Spleen (tissue), 7 donors: ENCODE data around the gene LRP10.
"Not testable (repeated sequence)": the region's sequence is repeated elsewhere in the genome, so short reads cannot be mapped to it uniquely, and the experiment has no call there.

ENCODE experiments used
- CTCF ChIP-seq, 11 experiments: fragments of 200-600 bp in 7 of 11; fragments of 450-650 bp in 4 of 11; sonication (generic) in 4 of 11; IDR thresholded peaks in 8 of 11; conservative IDR thresholded peaks in 3 of 11; 1 replicate in 7 of 11; 2 replicates in 4 of 11; pipeline versions ENCODE4 v1.4.0 to v1.8.0; 2016 to 2021; ENCODE audit warnings: antibody characterized with exemption in 11 of 11, inconsistent platforms in 4 of 11, mild to moderate bottlenecking in 1 of 11
- POLR2A ChIP-seq, 3 donors: fragments of 450-650 bp; IDR thresholded peaks; one replicate each; pipeline ENCODE4 v1.5.1; 2017; ENCODE audit warnings: antibody characterized with exemption in 3 of 3, mild to moderate bottlenecking in 1 of 3
- POLR2AphosphoS5 ChIP-seq, 3 donors: sonication (generic); formaldehyde crosslinking; IDR thresholded peaks; one replicate each; pipeline ENCODE4 v1.5.1; 2017; ENCODE audit warnings: antibody characterized with exemption in 3 of 3
- donor health status: DM: no; HTN: no; CAD: no; lungs with moderate emphysema.
- donor health status: DM: no; HTN: no; CAD: no.
- donor health status: DM: no; HTN: no; CAD: no.

- not testable (repeated sequence) for TF ChIP-seq CTCF (IDR thresholded peaks at IDR 0.05 in 8 of 11, conservative IDR thresholded peaks at IDR 0.05 in 3 of 11); POLR2AphosphoS5 (IDR thresholded peaks at IDR 0.05); POLR2A (IDR thresholded peaks at IDR 0.05)
These were observed 43.3 kb downstream of the LRP10 start for GRCh38 chr14:22914836-22915235.
